Stomach (tissue), 4 donors: ENCODE data around the gene CLTCL1.

ENCODE experiments used
- EP300 ChIP-seq: sonication (generic); formaldehyde crosslinking; IDR thresholded peaks from one replicate; pipeline ENCODE4 v1.6.1; 2017; ENCODE audit warnings: antibody characterized with exemption
- POLR2A ChIP-seq, 4 donors: fragments of 450-650 bp; IDR thresholded peaks; one replicate each; pipeline ENCODE4 v1.6.1; 2016; ENCODE audit warnings: antibody characterized with exemption in 4 of 4, control low read depth in 2 of 4, mild to moderate bottlenecking in 1 of 4, moderate library complexity in 1 of 4
- POLR2AphosphoS5 ChIP-seq, 3 donors: sonication (generic); formaldehyde crosslinking; IDR thresholded peaks; one replicate each; pipeline ENCODE4 v1.6.1; 2016; ENCODE audit warnings: antibody characterized with exemption in 3 of 3
- TF ChIP-seq, protein P1 (sequence below), 7 experiments: fragments of 450-650 bp in 4 of 7; fragments of 200-600 bp in 3 of 7; sonication (generic) in 3 of 7; IDR thresholded peaks; one replicate each; pipeline ENCODE4 v1.5.1; 2016 to 2019; ENCODE audit warnings: antibody characterized with exemption in 7 of 7, control low read depth in 2 of 7, mild to moderate bottlenecking in 1 of 7

DNA sequence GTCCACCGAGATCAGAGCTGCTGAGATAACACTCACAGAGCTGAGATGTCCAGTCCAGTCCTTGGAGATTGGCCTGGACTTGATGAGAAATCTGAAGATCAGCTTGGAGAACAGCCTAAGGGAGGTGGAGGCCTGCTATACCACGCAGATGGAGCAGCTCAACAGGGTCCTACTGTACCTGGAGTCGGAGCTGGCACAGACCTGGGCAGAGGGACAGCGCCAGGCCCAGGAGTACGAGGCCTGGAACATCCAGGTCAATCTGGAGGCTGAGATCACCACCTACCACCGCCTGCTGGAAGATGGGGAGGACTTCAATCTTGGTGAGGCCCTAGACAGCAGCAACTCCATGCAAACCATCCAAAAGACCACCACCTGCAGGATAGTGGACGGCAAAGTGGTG lies 33.1 kb downstream of the CLTCL1 start:
- TF ChIP-seq, protein P1, sequence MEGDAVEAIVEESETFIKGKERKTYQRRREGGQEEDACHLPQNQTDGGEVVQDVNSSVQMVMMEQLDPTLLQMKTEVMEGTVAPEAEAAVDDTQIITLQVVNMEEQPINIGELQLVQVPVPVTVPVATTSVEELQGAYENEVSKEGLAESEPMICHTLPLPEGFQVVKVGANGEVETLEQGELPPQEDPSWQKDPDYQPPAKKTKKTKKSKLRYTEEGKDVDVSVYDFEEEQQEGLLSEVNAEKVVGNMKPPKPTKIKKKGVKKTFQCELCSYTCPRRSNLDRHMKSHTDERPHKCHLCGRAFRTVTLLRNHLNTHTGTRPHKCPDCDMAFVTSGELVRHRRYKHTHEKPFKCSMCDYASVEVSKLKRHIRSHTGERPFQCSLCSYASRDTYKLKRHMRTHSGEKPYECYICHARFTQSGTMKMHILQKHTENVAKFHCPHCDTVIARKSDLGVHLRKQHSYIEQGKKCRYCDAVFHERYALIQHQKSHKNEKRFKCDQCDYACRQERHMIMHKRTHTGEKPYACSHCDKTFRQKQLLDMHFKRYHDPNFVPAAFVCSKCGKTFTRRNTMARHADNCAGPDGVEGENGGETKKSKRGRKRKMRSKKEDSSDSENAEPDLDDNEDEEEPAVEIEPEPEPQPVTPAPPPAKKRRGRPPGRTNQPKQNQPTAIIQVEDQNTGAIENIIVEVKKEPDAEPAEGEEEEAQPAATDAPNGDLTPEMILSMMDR (IDR thresholded peaks at IDR 0.05) = no peak
- no peak for TF ChIP-seq EP300
- TF ChIP-seq POLR2A (IDR thresholded peaks at IDR 0.05) = no peak
- no peak for TF ChIP-seq POLR2AphosphoS5 (IDR thresholded peaks at IDR 0.05)
